HepG2 (cell line): ENCODE results near the gene ALX1. TPM values are rescaled to one million over a fixed set of nuclear protein-coding genes. Genes with fewer than 3 reads are reported as not detected.

Experiments used
- ATAC-seq: fragments of 200-7000 bp; cut with Tn5 transposase; 3 replicates; pipeline ENCODE4 v1.9.1; 2020; ENCODE audit warnings: mild to moderate bottlenecking, moderate library complexity
- BruUV-seq: library from RNA; stranded (reverse); fragments of 400-500 nt; replicated peaks from 2 replicates; lab custom pipeline; 2021; lab: Mats Ljungman, UMichigan
- CTCF ChIA-PET: fragments of 300-600 bp; formaldehyde crosslinking; extraction: SDS; loops from one replicate; lab custom pipeline; 2021; ENCODE audit warnings: low total read pairs, inconsistent platforms, low intra/inter-chr PET ratio; lab: Yijun Ruan, JAX
- POLR2A ChIA-PET: fragments of 350-600 bp; sonication (Branson Sonifier 250); formaldehyde crosslinking; loops from one replicate; lab custom pipeline; 2020; ENCODE audit warnings: antibody characterized with exemption, inconsistent platforms; lab: Yijun Ruan, JAX
- DNase-seq: peaks from one replicate; pipeline ENCODE4 v3.0.0-alpha.2; 2015; ENCODE audit warnings: low spot score
- FAIRE-seq: peaks from 3 replicates; lab custom pipeline; 2011; peaks lifted over from hg19 to GRCh38; lab: Jason Lieb, UNC
- H2AFZ ChIP-seq: one replicate; pipeline ENCODE4 v1.6.1; 2011; ENCODE audit warnings: low read length, inconsistent platforms
- H3K27ac ChIP-seq: fragments of 300-600 bp; 3 replicates; pipeline ENCODE4 v1.8.0; 2011; ENCODE audit warnings: mixed run types, mild to moderate bottlenecking, mixed read lengths, low read length, inconsistent platforms; ENCODE audit not compliant: insufficient read depth; ENCODE audit errors: extremely low read length
- H3K27me3 ChIP-seq, 2 experiments: fragments of 200-600 bp in 1 of 2; 2 replicates in 1 of 2; 3 replicates in 1 of 2; pipeline versions ENCODE4 v1.6.0 to v1.8.0; 2011; ENCODE audit warnings: low read length in 2 of 2, mild to moderate bottlenecking in 2 of 2, moderate library complexity in 2 of 2, inconsistent platforms in 1 of 2; ENCODE audit not compliant: insufficient read depth in 2 of 2, control insufficient read depth in 1 of 2
- H3K36me3 ChIP-seq, 2 experiments: fragments of 200-600 bp in 1 of 2; replicated peaks in 1 of 2; 2 replicates in 1 of 2; 3 replicates in 1 of 2; pipeline versions ENCODE4 v1.5.1 to v1.8.0; 2011; ENCODE audit warnings: low read length in 2 of 2, inconsistent platforms in 1 of 2; ENCODE audit not compliant: insufficient read depth in 2 of 2, control insufficient read depth in 1 of 2
- H3K4me1 ChIP-seq: 2 replicates; pipeline ENCODE4 v1.5.1; 2012; ENCODE audit warnings: low read length, inconsistent platforms; ENCODE audit not compliant: insufficient read depth
- H3K4me2 ChIP-seq: 2 replicates; pipeline ENCODE4 v1.6.0; 2011; ENCODE audit warnings: low read depth, low read length, inconsistent platforms
- H3K4me3 ChIP-seq, 3 experiments: fragments of 200-600 bp in 1 of 3; sonication (generic), shearing (Covaris generic) in 1 of 3; replicated peaks in 1 of 3; 2 replicates each; pipeline ENCODE4 v1.5.1; 2011 to 2016; ENCODE audit warnings: low read length in 3 of 3, inconsistent platforms in 2 of 3, low read depth in 2 of 3, mild to moderate bottlenecking in 2 of 3, control low read depth in 1 of 3, mixed read lengths in 1 of 3; ENCODE audit not compliant: insufficient read depth in 1 of 3
- H3K79me2 ChIP-seq: one replicate; pipeline ENCODE4 v1.6.1; 2011; ENCODE audit warnings: low read length, inconsistent platforms; ENCODE audit not compliant: insufficient read depth
- H3K9ac ChIP-seq: 2 replicates; pipeline ENCODE4 v1.6.0; 2011; ENCODE audit warnings: mild to moderate bottlenecking, low read depth, low read length, inconsistent platforms; ENCODE audit not compliant: insufficient read depth
- H3K9me3 ChIP-seq: 2 replicates; pipeline ENCODE4 v1.5.1; 2012; ENCODE audit warnings: mild to moderate bottlenecking, low read length
- H4K20me1 ChIP-seq: 2 replicates; pipeline ENCODE4 v1.6.0; 2011; ENCODE audit warnings: inconsistent platforms, mild to moderate bottlenecking, low read length, moderate library complexity; ENCODE audit not compliant: insufficient read depth
- ATRX ChIP-seq: sonication (generic); formaldehyde crosslinking; IDR thresholded peaks from 2 replicates; pipeline ENCODE4 v1.4.0; 2020; ENCODE audit warnings: missing genetic modification reagents, borderline replicate concordance
- HDAC6 ChIP-seq: fragments of 200-600 bp; sonication (generic); IDR thresholded peaks from 2 replicates; pipeline ENCODE4 v1.7.0; 2017; ENCODE audit warnings: mild to moderate bottlenecking, antibody characterized with exemption, low read length, low read depth
- WIZ ChIP-seq: sonication (generic); formaldehyde crosslinking; IDR thresholded peaks from 2 replicates; pipeline ENCODE4 v1.5.1; 2020; ENCODE audit warnings: mild to moderate bottlenecking, missing genetic modification reagents
- ZKSCAN8 ChIP-seq: IDR thresholded peaks from 2 replicates; pipeline ENCODE4 v1.6.1; 2016; ENCODE audit warnings: borderline replicate concordance, missing genetic modification reagents, missing compliant biosample characterization
- ZNF501 ChIP-seq: sonication (generic); formaldehyde crosslinking; IDR thresholded peaks from 2 replicates; pipeline ENCODE4 v1.5.1; 2020; ENCODE audit warnings: mild to moderate bottlenecking, moderate library complexity, missing genetic modification reagents
- ZNF891 ChIP-seq: sonication (generic); formaldehyde crosslinking; IDR thresholded peaks from 2 replicates; pipeline ENCODE4 v1.5.0; 2020; ENCODE audit warnings: mild to moderate bottlenecking, missing genetic modification reagents
- WGBS: methylation state at CpG from one replicate; pipeline ENCODE4 v1.1.6; 2017; ENCODE audit warnings: low lambda C conversion rate; 5-methylcytosine and 5-hydroxymethylcytosine counted together
- in situ Hi-C: cut with HindIII; loops from 2 replicates; pipeline ENCODE4 v1.10.0; 2017; ENCODE audit warnings: low pct_unique_long_range_greater_than_20kb; ENCODE audit not compliant: extremely low pct_ligation_motif_present
- intact Hi-C: fragments of 100-400 bp; cut with micrococcal nuclease; formaldehyde crosslinking; loops from one replicate; pipeline ENCODE4 v1.10.0; 2022; ENCODE audit not compliant: unreplicated experiment
- polyA plus RNA-seq, 8 experiments: library from polyadenylated mRNA; depleted of rRNA in 3 of 8; stranded (reverse) in 7 of 8; unstranded in 1 of 8; fragments of >200 nt; fragmentation: Illumina TruSeq in 4 of 8; extraction: Trizol in 4 of 8; gene quantifications; 2 replicates each; pipeline versions ENCODE4 v1.2.1 to v1.2.3, GENCODE V29; 2011 to 2016; ENCODE audit warnings: low read depth in 4 of 8, missing spikeins in 1 of 8, mixed read lengths in 1 of 8; ENCODE audit not compliant: insufficient read depth in 1 of 8
- total RNA-seq, 5 experiments: library from RNA; depleted of rRNA; stranded (reverse); fragments of >200 nt; fragmentation: Illumina TruSeq; extraction: Trizol; gene quantifications; 2 replicates each; pipeline ENCODE4 v1.2.3, GENCODE V29; 2016; ENCODE audit warnings: low read depth in 1 of 5
- TF ChIP-seq, protein P1 (sequence below): IDR thresholded peaks from 2 replicates; pipeline ENCODE4 v1.6.1; 2016
- TF ChIP-seq, protein P2 (sequence below): IDR thresholded peaks from 2 replicates; pipeline ENCODE4 v1.4.0; 2020; ENCODE audit warnings: mild to moderate bottlenecking, missing genetic modification reagents
- TF ChIP-seq, protein P3 (sequence below): sonication (generic); formaldehyde crosslinking; IDR thresholded peaks from 2 replicates; pipeline ENCODE4 v1.8.0; 2022; ENCODE audit warnings: mild to moderate bottlenecking, missing genetic modification reagents; ENCODE audit not compliant: insufficient replicate concordance

The ALX1 gene
- total and polyA plus RNA-seq, 2 of the 13 experiments (the other 11 are each of a cell fraction or from before 2014, with no cell fraction given), result not detected

DNA sequence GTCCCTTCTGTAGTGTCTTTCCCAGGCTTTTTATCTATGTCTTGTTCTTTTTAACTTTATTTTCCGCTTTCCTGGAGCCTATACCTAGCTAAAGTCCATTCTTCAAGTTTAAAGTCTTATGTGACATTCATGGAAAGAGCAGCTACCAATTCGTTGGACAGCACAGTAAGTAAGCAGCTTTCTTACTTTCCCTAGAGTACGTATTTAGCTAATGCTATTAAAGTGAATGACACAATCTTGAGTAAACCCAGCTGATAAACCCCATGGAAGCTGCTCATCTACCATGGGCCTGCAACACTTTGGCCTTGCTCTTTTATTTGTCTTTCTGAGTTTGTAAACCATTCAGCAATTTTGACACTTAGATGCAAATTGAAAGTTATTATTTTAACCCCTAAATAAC is 30.0 kb downstream of the ALX1 start:
- FAIRE-seq (no peak), ATAC-seq (no peak), DNase-seq (no peak)
- H3K36me3 ChIP-seq, result no peaks in the 10 kb centered on the region
- intact Hi-C loops (no loop called here), in situ Hi-C loops (no loop called here)
- POLR2A ChIA-PET, result no interaction called here
- WGBS, result 3% methylated on average over 3 of the region's 3 CpGs
- no peak for TF ChIP-seq ZKSCAN8 (CRISPR knock-in tag)
- TF ChIP-seq, protein P1, sequence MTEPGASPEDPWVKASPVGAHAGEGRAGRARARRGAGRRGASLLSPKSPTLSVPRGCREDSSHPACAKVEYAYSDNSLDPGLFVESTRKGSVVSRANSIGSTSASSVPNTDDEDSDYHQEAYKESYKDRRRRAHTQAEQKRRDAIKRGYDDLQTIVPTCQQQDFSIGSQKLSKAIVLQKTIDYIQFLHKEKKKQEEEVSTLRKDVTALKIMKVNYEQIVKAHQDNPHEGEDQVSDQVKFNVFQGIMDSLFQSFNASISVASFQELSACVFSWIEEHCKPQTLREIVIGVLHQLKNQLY (CRISPR knock-in tag), result no peak
- no peak for TF ChIP-seq ZNF501 (CRISPR knock-in tag)
- TF ChIP-seq WIZ, result no peak
- TF ChIP-seq HDAC6, result no peak
- no peak for TF ChIP-seq ZNF891 (CRISPR knock-in tag)
- TF ChIP-seq, protein P2, sequence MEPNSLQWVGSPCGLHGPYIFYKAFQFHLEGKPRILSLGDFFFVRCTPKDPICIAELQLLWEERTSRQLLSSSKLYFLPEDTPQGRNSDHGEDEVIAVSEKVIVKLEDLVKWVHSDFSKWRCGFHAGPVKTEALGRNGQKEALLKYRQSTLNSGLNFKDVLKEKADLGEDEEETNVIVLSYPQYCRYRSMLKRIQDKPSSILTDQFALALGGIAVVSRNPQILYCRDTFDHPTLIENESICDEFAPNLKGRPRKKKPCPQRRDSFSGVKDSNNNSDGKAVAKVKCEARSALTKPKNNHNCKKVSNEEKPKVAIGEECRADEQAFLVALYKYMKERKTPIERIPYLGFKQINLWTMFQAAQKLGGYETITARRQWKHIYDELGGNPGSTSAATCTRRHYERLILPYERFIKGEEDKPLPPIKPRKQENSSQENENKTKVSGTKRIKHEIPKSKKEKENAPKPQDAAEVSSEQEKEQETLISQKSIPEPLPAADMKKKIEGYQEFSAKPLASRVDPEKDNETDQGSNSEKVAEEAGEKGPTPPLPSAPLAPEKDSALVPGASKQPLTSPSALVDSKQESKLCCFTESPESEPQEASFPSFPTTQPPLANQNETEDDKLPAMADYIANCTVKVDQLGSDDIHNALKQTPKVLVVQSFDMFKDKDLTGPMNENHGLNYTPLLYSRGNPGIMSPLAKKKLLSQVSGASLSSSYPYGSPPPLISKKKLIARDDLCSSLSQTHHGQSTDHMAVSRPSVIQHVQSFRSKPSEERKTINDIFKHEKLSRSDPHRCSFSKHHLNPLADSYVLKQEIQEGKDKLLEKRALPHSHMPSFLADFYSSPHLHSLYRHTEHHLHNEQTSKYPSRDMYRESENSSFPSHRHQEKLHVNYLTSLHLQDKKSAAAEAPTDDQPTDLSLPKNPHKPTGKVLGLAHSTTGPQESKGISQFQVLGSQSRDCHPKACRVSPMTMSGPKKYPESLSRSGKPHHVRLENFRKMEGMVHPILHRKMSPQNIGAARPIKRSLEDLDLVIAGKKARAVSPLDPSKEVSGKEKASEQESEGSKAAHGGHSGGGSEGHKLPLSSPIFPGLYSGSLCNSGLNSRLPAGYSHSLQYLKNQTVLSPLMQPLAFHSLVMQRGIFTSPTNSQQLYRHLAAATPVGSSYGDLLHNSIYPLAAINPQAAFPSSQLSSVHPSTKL (CRISPR knock-in tag), result no peak
- no peak for TF ChIP-seq ATRX (CRISPR knock-in tag)
- TF ChIP-seq, protein P3, sequence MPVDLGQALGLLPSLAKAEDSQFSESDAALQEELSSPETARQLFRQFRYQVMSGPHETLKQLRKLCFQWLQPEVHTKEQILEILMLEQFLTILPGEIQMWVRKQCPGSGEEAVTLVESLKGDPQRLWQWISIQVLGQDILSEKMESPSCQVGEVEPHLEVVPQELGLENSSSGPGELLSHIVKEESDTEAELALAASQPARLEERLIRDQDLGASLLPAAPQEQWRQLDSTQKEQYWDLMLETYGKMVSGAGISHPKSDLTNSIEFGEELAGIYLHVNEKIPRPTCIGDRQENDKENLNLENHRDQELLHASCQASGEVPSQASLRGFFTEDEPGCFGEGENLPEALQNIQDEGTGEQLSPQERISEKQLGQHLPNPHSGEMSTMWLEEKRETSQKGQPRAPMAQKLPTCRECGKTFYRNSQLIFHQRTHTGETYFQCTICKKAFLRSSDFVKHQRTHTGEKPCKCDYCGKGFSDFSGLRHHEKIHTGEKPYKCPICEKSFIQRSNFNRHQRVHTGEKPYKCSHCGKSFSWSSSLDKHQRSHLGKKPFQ, result no peak
- no peaks in the 10 kb centered on the region for H4K20me1 ChIP-seq
- BruUV-seq, result no TSS peak
- no peak overlapping the region for H3K4me2 ChIP-seq
- no peaks in the 10 kb centered on the region for H3K4me1 ChIP-seq
- CTCF ChIA-PET, result interaction anchor here (1.1 kb wide), 1 partner anchor 139 kb away, joined by 3 read pairs; no protein-coding TSS in a partner anchor
- no peak overlapping the region for H3K4me3 ChIP-seq
- H2AFZ ChIP-seq, result no peak overlapping the region
- H3K9ac ChIP-seq, result no peak overlapping the region
- no peaks in the 10 kb centered on the region for H3K9me3 ChIP-seq
- H3K79me2 ChIP-seq, result no peaks in the 10 kb centered on the region
- H3K27ac ChIP-seq, result no peak overlapping the region
- no peaks in the 10 kb centered on the region for H3K27me3 ChIP-seq
